Spinal cord (tissue), 10 donors: ENCODE measurements around the gene UBR3. TPM values are rescaled to one million over a fixed set of nuclear protein-coding genes. Genes with fewer than 3 reads are reported as not detected.
"Not testable (repeated sequence)": the region's sequence is repeated elsewhere in the genome, so short reads cannot be mapped to it uniquely, and the experiment has no call there.

Source experiments
- DNase-seq, 6 donors: peaks; one replicate each; pipeline versions ENCODE4 v3.0.0 to v3.0.0-alpha.2; 2013 to 2015; ENCODE audit warnings: low spot score in 6 of 6, low read depth in 4 of 6
- H3K27ac ChIP-seq: one replicate; pipeline ENCODE4 v1.5.1; 2013; ENCODE audit warnings: low read depth, low read length, control low read depth
- H3K27me3 ChIP-seq: one replicate; pipeline ENCODE4 v1.6.1; 2013; ENCODE audit warnings: low read length; ENCODE audit not compliant: control insufficient read depth, insufficient read depth
- H3K36me3 ChIP-seq: one replicate; pipeline ENCODE4 v1.6.1; 2013; ENCODE audit warnings: low read length; ENCODE audit not compliant: control insufficient read depth, insufficient read depth
- H3K4me1 ChIP-seq: one replicate; pipeline ENCODE4 v1.6.1; 2013; ENCODE audit warnings: low read length; ENCODE audit not compliant: control insufficient read depth, insufficient read depth
- H3K4me3 ChIP-seq: one replicate; pipeline ENCODE4 v1.5.1; 2013; ENCODE audit warnings: low read depth, low read length, control low read depth
- H3K9me3 ChIP-seq: one replicate; pipeline ENCODE4 v1.6.1; 2013; ENCODE audit warnings: low read length; ENCODE audit not compliant: control insufficient read depth, insufficient read depth
- WGBS: methylation state at CpG from one replicate; pipeline ENCODE4 v1.1.5; 2013; ENCODE audit warnings: missing lambda C conversion rate; ENCODE audit not compliant: insufficient coverage; 5-methylcytosine and 5-hydroxymethylcytosine counted together
- polyA plus RNA-seq, 2 donors: library from polyadenylated mRNA; unstranded; fragments of 120-200 nt; gene quantifications; one replicate each; pipeline ENCODE4 v1.2.1, GENCODE V29; 2013; ENCODE audit not compliant: insufficient read length in 2 of 2
- total RNA-seq, 2 donors: library from RNA; depleted of rRNA in 1 of 2; stranded (reverse); fragments of 120-200 nt in 1 of 2; fragments of >200 nt in 1 of 2; gene quantifications; one replicate each; pipeline versions ENCODE4 v1.2.3 to v1.2.4, GENCODE V29; 2013 to 2014
- donor health status: healthy.

Gene UBR3
- total and polyA plus RNA-seq, 4 donors = 47.7 to 154 (median 50.0) TPM

DNA sequence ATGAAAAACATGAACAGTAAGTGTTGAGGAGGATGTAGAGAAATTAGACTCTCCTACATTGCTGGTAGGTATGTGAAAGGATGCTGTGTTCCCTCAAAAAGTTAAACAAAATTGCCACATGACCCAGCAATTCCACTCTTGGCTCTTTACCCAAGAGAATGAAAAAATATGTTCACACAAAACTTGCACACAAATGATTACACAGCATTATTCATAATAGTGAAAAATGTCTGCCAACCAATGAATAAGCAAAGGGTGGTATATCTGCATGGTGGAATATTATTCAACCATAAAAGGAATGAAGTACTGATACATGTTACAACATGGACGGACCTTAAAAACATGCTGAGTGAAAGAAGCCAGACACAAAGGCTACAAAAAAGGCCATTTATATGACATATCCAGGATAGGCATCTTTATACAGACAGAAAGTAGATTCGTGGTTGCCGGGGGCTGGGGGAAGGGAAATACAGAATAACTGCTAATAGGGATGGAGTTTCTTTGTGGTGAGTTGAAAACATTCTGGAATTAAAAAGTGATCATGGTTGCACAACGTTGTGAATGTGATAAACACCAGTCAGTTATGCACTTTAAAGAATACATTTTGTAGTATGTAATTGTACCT, 265.3 kb downstream of the UBR3 start:
- Histone ChIP-seq H3K4me1 (no peaks in the 10 kb centered on the region), H3K4me3 (no peak overlapping the region), H3K27me3 (no peaks in the 10 kb centered on the region), H3K9me3 (no peaks in the 10 kb centered on the region), H3K36me3 (no peaks in the 10 kb centered on the region), H3K27ac (no peak overlapping the region)
- no peak for DNase-seq
- WGBS = 100% methylated on average over 2 of the region's 4 CpGs

DNA sequence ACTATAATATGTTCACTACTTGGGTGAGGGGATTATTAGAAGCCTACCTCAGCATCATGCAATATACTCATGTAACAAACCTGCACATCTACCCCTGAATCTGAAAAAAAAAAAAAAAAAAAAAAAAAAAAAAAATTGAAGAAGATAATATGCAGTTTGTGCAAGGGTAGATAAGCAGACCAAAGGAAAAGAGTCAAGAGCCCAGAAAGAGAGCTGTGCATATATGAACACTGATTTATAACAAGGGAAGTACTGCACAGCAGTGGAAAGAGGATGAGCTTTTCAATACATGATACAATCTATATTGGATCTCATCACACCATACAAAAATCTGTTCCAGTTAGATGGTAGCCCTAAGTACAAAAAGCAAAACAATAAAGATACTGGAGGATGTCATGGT, 268.1 kb downstream of the UBR3 start:
- H3K27ac ChIP-seq = no peak overlapping the region
- DNase-seq = no peak
- no peaks in the 10 kb centered on the region for H3K27me3 ChIP-seq
- no peak overlapping the region for H3K4me3 ChIP-seq
- no peaks in the 10 kb centered on the region for H3K9me3 ChIP-seq
- no peaks in the 10 kb centered on the region for H3K36me3 ChIP-seq
- no peaks in the 10 kb centered on the region for H3K4me1 ChIP-seq

DNA sequence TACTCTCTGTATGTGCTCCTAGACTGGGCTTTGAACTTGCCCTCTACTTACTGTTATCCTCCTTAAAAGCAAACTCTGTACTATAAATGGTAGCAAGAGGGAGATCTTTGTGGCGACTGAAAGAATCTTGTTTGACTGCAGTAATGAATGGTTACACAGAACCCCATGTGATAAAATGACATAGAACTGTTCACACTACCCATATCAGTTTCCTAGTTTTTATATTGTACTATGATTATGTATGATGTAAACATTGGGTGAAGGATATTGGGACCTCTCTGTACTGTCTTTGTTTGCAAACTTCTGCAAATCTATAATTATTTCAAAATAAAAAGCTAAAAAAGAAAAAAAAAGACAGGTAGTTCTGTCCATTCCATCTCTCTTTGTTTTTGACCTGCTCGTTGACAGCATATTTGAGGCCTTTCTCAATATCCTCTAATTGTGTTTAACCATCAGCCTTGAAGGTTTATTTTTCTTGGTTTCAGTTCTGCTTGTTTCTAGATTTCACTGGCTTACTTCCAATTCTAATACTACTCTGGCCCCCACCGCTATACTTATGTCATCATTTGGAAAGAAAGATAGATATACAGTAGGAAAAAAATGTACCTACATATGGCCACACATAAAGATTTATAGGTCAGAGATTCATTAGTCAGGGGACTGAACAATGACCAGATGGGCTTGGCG, 271.5 kb downstream of the UBR3 start:
- no CpG with 5 or more reads among the region's 4 CpGs for WGBS
- Histone ChIP-seq H3K36me3 (no peaks in the 10 kb centered on the region), H3K4me3 (no peak overlapping the region), H3K9me3 (no peaks in the 10 kb centered on the region), H3K27ac (no peak overlapping the region), H3K4me1 (no peaks in the 10 kb centered on the region), H3K27me3 (no peaks in the 10 kb centered on the region)
- no peak for DNase-seq

DNA sequence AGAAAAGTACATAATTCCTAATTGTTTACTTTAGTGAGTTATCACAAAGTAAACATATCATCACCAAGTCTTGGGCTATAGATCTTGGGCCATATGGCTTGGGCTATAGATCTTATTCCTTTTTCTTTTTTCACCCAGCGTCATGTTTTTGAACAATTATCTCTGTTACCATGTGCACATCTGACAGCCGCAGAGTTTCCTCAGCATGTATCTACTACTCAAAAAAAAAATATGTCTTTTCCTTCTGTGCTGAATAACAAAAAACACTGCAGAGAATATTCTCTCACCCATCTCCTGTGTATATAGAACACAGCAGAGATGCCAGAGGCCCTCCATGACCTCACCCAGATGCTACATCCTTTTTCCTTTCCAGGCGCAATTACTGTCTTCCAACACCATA, 274.5 kb downstream of the UBR3 start:
- no peak for DNase-seq
- Histone ChIP-seq H3K4me3 (no peak overlapping the region), H3K27me3 (no peaks in the 10 kb centered on the region), H3K36me3 (no peaks in the 10 kb centered on the region), H3K4me1 (no peaks in the 10 kb centered on the region), H3K9me3 (no peaks in the 10 kb centered on the region), H3K27ac (no peak overlapping the region)
- WGBS = 75% methylated on average over 1 of the region's 3 CpGs

- no CpG with 5 or more reads among the region's 4 CpGs for WGBS
- no peak overlapping the region for H3K27ac ChIP-seq
- H3K9me3 ChIP-seq = no peaks in the 10 kb centered on the region
- no peak overlapping the region for H3K4me3 ChIP-seq
- H3K36me3 ChIP-seq = no peaks in the 10 kb centered on the region
- peak in 1 of 6 donors; percentile 76 for DNase-seq
- no peaks in the 10 kb centered on the region for H3K27me3 ChIP-seq
- H3K4me1 ChIP-seq = no peaks in the 10 kb centered on the region
Measured at GRCh38 chr2:170106102-170106840, 279.0 kb downstream of the UBR3 start.

- H3K9me3 ChIP-seq = no peaks in the 10 kb centered on the region
- no peaks in the 10 kb centered on the region for H3K4me1 ChIP-seq
- no peaks in the 10 kb centered on the region for H3K36me3 ChIP-seq
- 52% methylated on average over 2 of the region's 4 CpGs for WGBS
- peak in 1 of 6 donors; percentile 4 for DNase-seq
- H3K27ac ChIP-seq = no peak overlapping the region
- no peaks in the 10 kb centered on the region for H3K27me3 ChIP-seq
- no peak overlapping the region for H3K4me3 ChIP-seq
Measured at GRCh38 chr2:170113168-170113894, 286.1 kb downstream of the UBR3 start.

GRCh38 chr2:170115501-170116229, 288.4 kb downstream of the UBR3 start:
- no peaks in the 10 kb centered on the region for H3K4me1 ChIP-seq
- H3K27me3 ChIP-seq = no peaks in the 10 kb centered on the region
- H3K9me3 ChIP-seq = no peaks in the 10 kb centered on the region
- no peak for DNase-seq
- H3K27ac ChIP-seq = no peak overlapping the region
- no peaks in the 10 kb centered on the region for H3K36me3 ChIP-seq
- H3K4me3 ChIP-seq = no peak overlapping the region
- WGBS = 70% methylated on average over 9 of the region's 10 CpGs

DNA sequence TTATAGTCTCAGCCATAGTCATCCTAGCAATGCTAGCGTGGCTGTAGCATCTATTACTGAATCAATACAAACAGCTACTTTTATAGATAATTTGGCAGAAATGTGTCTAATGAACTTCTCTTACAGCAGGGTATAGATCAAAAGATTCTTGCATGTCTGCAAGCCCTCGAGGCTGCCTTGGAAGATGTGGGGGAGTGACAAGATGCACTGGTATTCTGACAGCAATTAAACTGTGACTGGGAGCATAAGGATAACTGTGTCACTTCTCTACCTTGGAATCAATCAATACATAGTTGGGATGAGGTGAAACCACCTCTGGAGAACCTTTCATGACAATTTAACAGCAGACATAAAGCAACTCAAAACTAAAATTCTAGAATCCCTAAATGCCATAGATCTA, 291.4 kb downstream of the UBR3 start:
- Histone ChIP-seq H3K36me3 (no peaks in the 10 kb centered on the region), H3K27me3 (no peaks in the 10 kb centered on the region), H3K9me3 (no peaks in the 10 kb centered on the region), H3K4me1 (no peaks in the 10 kb centered on the region), H3K4me3 (no peak overlapping the region), H3K27ac (no peak overlapping the region)
- no CpG with 5 or more reads among the region's 2 CpGs for WGBS
- DNase-seq = no peak

DNA sequence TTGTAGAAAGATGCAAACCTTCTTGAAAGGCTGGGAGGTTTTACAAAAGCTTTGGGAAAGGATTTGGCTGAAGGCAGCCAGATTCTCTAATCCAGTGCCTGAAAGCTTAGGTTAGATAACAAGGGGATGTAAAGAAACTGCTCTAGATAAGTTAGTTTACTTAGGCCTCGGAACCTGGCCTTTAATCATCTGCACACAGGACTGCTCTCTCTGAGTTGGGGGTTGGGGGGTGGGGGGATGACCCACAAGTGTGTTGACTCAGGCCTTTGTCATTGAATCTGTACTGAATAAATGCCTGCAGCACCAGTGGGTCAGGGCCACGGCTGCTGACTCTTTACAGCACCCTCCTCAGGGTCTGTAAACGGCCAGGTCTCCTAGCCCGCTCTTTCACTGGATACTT, 292.1 kb downstream of the UBR3 start:
- not testable (repeated sequence) for DNase-seq, H3K4me3 ChIP-seq, H3K9me3 ChIP-seq, H3K27ac ChIP-seq, H3K4me1 ChIP-seq, H3K36me3 ChIP-seq, H3K27me3 ChIP-seq
- WGBS = 80% methylated on average over 3 of the region's 4 CpGs
